Hepatocyte (in vitro differentiated cells): ENCODE measurements around the gene ADAP2.

Source experiments
- CTCF ChIP-seq: fragments of 200-600 bp; sonication (generic); IDR thresholded peaks from 2 replicates; pipeline ENCODE4 v1.5.1; 2016; ENCODE audit warnings: antibody characterized with exemption, mild to moderate bottlenecking; ENCODE audit not compliant: poor library complexity
- EZH2 ChIP-seq: fragments of 200-600 bp; sonication (generic); IDR thresholded peaks from 2 replicates; pipeline ENCODE4 v1.6.1; 2016; ENCODE audit warnings: antibody characterized with exemption, mild to moderate bottlenecking, borderline replicate concordance
- EZH2phosphoT487 ChIP-seq: fragments of 200-600 bp; sonication (generic); IDR thresholded peaks from one replicate; pipeline ENCODE4 v1.6.1; 2018; ENCODE audit warnings: antibody characterized with exemption, mild to moderate bottlenecking, low read depth, moderate library complexity; ENCODE audit not compliant: unreplicated experiment, severe bottlenecking

- TF ChIP-seq CTCF (no peak), EZH2phosphoT487 (no peak), EZH2 (no peak)
Observed at GRCh38 chr17:30906101-30906911, 15.4 kb upstream of the ADAP2 start, which contains the start of gene TEFM.
